ENCODE results near the gene PDE6C.

Gene PDE6C

DNA sequence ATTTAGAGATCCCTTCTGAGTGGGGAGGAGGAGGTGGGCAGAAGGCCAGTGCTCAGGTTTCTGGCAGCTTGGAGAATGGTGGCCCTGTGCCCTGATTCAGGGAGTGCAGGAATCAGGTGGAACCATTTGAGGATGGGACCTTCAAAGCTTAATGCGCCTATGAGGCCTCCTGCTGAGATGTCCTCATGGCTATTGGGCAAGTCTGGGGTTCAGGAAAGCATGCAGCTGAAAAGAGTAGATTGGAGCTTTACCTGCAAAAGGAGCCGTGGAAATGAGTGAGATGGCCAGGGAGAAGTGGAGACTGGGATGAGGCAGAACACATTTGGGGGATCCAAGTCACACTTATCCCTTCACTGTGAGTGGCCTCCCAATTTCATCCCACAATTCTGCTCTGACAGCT lies 39.7 kb upstream of the PDE6C start:
- TF ChIP-seq, protein P1, sequence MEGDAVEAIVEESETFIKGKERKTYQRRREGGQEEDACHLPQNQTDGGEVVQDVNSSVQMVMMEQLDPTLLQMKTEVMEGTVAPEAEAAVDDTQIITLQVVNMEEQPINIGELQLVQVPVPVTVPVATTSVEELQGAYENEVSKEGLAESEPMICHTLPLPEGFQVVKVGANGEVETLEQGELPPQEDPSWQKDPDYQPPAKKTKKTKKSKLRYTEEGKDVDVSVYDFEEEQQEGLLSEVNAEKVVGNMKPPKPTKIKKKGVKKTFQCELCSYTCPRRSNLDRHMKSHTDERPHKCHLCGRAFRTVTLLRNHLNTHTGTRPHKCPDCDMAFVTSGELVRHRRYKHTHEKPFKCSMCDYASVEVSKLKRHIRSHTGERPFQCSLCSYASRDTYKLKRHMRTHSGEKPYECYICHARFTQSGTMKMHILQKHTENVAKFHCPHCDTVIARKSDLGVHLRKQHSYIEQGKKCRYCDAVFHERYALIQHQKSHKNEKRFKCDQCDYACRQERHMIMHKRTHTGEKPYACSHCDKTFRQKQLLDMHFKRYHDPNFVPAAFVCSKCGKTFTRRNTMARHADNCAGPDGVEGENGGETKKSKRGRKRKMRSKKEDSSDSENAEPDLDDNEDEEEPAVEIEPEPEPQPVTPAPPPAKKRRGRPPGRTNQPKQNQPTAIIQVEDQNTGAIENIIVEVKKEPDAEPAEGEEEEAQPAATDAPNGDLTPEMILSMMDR (IDR thresholded peaks at IDR 0.05; ENCODE audit: insufficient read depth, low read depth, low read length, missing control alignments) = no peak
- no peak overlapping the region for H3K4me3 ChIP-seq (ENCODE audit: low read depth, low read length)
- DNase-seq (ENCODE audit: low read depth) = no peak

DNA sequence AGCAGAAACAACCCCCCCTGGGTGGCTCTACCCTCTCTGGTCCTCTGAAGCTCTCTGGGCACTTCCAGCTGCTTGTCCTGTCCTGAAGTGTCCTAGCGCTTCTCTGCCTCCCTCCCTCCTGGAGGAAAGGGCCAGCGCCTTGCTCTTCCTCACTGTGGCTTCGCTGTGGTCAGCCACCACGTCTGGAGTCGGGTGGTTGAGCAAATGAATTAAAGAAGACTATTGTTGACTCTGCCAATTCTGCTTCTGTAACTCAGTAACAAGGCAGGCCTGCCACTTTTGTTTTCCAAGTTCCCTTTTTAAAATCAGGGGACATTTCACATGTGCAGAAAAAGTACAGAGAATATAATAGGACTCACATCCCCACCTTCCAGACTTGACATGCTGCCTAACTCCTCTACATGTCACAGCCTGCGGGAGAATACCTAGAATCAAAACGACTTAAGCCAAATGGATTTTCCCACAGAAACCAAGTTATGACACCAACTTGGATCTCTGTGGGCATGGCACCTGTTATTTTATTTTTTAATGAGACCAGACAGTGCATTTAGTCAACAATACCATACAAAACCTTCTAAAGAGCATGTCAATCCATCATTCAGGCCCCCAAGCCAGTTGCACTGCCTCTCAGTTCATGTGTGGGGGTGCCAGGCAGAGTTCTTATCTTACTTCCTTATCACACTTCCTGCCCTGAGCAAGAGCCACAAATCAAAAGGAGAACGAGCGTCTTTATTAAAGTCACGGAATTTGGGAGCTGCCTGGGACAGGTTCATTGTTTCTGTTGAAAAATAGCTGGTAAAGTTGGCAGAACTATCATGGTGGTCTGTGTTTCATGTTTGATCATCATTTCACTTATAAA lies 39.1 kb upstream of the PDE6C start:
- no peak for DNase-seq (ENCODE audit: low read depth)
- no peak overlapping the region for H3K4me3 ChIP-seq (ENCODE audit: low read depth, low read length)
- TF ChIP-seq, protein P1 (IDR thresholded peaks at IDR 0.05; ENCODE audit: insufficient read depth, low read depth, low read length, missing control alignments) = no peak

DNA sequence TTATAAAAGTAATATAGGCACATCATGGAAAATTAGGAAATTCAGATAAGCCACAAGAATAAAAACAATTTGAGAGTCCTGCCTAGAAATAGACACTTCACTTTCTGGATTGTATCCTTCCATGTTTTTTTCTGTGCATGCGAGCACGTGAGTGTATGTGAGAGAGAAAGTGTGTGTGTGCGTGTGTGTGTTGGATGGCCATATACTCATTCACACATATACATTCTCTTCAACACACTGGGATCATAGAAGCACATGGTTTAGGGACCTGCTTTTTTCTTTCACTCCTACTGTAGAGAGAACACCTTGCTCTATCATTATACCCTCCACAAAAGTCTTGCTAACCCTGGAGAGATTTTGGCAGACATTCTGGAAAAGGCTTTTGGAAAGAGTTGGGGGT lies 38.4 kb upstream of the PDE6C start:
- H3K4me3 ChIP-seq (ENCODE audit: low read depth, low read length) = no peak overlapping the region
- TF ChIP-seq, protein P1 (IDR thresholded peaks at IDR 0.05; ENCODE audit: insufficient read depth, low read depth, low read length, missing control alignments) = no peak
- DNase-seq (ENCODE audit: low read depth) = no peak

DNA sequence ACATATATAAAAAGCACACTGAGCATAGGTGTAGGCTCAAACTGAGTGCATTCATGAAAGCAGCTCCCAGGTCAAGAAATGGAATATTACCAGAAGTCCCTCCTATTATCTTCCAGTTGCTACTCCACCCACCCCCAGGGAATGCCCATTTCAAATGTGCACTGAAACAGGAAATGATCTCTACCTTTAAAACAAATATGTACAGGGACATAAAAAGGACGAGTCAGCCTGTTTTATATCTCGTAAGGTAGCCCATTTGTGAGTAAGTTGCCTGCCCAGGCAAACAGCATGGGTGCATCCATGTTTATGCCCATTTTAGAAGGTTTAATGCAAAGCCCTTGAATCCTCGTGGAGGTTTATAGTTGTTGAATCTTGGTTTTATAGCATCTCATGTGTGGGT lies 35.4 kb upstream of the PDE6C start:
- DNase-seq (ENCODE audit: low read depth) = no peak
- H3K4me3 ChIP-seq (ENCODE audit: low read depth, low read length) = no peak overlapping the region
- TF ChIP-seq, protein P1 (IDR thresholded peaks at IDR 0.05; ENCODE audit: insufficient read depth, low read depth, low read length, missing control alignments) = no peak

DNA sequence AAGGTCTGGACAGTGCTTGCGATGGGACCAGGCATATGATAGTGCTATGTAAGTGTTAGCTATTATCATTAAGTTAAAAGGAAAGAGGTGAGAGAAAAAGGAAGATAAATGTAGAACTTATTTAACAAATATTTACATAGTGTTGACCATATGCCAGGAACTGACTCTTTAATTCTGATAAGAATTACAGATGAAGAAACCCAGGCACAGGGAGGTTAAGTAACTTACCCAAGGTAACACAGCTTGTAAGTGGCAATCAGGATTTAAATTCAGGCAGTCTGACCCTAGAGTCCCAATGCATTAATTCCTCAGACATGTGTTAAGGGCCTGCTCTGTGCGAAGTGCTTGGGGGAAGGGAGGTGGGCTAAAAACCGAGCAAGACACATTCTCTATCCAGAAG lies 34.8 kb upstream of the PDE6C start:
- TF ChIP-seq, protein P1 (IDR thresholded peaks at IDR 0.05; ENCODE audit: insufficient read depth, low read depth, low read length, missing control alignments) = no peak
- DNase-seq (ENCODE audit: low read depth) = no peak

DNA sequence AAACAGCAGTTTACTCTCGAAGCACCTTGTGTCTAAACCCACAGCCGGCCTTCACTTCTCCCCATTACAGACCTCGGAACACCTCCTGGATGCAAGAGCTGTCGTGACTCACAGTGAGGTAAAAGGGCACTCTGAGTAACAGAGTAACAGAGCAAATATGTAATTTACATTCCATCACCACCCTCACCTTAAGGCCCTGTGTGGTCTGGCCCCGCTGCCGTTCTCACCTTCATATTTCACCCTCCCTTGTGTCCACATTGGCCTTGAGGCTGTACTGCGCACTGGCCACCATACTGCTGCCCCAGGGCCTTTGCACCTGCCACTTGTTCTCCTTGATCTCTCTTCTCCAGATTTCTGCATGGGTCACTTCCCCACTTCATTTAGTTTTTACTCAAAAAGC lies 33.2 kb upstream of the PDE6C start:
- no peak for DNase-seq (ENCODE audit: low read depth)

More for the DNA sequence above, 34.8 kb upstream of the PDE6C start:
- H3K4me3 ChIP-seq (ENCODE audit: low read depth, low read length) = no peak overlapping the region

More for the DNA sequence above, 33.2 kb upstream of the PDE6C start:
- TF ChIP-seq, protein P1 (IDR thresholded peaks at IDR 0.05; ENCODE audit: insufficient read depth, low read depth, low read length, missing control alignments) = no peak
- no peak overlapping the region for H3K4me3 ChIP-seq (ENCODE audit: low read depth, low read length)
